ENCODE data around the gene GNPNAT1.

The GNPNAT1 gene

GRCh38 chr14:52793061-52793460 lies 1.7 kb upstream of the GNPNAT1 start:
- DNase-seq (ENCODE audit: low read depth), result no peak
- in situ Hi-C loops (cut with HindIII; ENCODE audit: low sequenced_read_pairs), result no loop called here
- H3K4me3 ChIP-seq (ENCODE audit: low read depth, low read length), result no peak overlapping the region
- TF ChIP-seq CTCF (IDR thresholded peaks at IDR 0.05; ENCODE audit: low read depth, low read length, missing control alignments), result no peak

- peak overlapping the region; percentile 75 for H3K4me3 ChIP-seq (ENCODE audit: low read depth, low read length)
- TF ChIP-seq CTCF (IDR thresholded peaks at IDR 0.05; ENCODE audit: low read depth, low read length, missing control alignments), result no peak
- no peak for DNase-seq (ENCODE audit: low read depth)
- in situ Hi-C loops (cut with HindIII; ENCODE audit: low sequenced_read_pairs), result no loop called here
Measured at GRCh38 chr14:52792097-52792415, 649 bp upstream of the GNPNAT1 start.

DNA sequence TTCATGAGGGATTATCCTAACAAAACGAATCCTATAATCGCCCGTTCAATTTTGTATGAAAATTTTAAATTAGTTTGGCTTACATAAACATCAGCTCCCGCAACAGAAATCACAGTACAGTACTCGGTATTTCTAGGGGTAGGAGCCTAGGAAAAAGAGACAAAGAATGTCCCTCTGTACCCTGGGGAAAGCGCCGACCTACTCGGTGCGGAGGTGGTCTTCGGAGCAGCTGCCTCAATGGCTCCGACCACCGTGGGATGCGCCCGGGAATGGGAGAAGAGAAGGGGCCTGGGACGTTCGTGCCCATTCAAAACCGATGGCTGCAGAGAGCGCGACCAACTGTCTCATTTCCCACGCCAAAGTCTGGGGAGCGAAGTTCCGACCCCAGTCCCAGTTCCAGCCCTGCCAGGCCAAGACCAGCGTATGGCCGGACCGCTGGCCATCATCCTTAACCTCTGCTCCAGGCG lies 618 bp downstream of the GNPNAT1 start:
- no peak for DNase-seq (ENCODE audit: low read depth)
- H3K4me3 ChIP-seq (ENCODE audit: low read depth, low read length), result peak overlapping the region; percentile 75
- in situ Hi-C loops (cut with HindIII; ENCODE audit: low sequenced_read_pairs), result no loop called here
- TF ChIP-seq CTCF (IDR thresholded peaks at IDR 0.05; ENCODE audit: low read depth, low read length, missing control alignments), result no peak

GRCh38 chr14:52790011-52790755 lies 1.2 kb downstream of the GNPNAT1 start:
- peak overlapping the region; percentile 75 for H3K4me3 ChIP-seq (ENCODE audit: low read depth, low read length)
- DNase-seq (ENCODE audit: low read depth), result no peak
- TF ChIP-seq CTCF (IDR thresholded peaks at IDR 0.05; ENCODE audit: low read depth, low read length, missing control alignments), result no peak
- in situ Hi-C loops (cut with HindIII; ENCODE audit: low sequenced_read_pairs), result no loop called here

- in situ Hi-C loops (cut with HindIII; ENCODE audit: low sequenced_read_pairs), result no loop called here
- no peak for TF ChIP-seq CTCF (IDR thresholded peaks at IDR 0.05; ENCODE audit: low read depth, low read length, missing control alignments)
- no peak overlapping the region for H3K4me3 ChIP-seq (ENCODE audit: low read depth, low read length)
Measured at GRCh38 chr14:52789118-52789517, 2.3 kb downstream of the GNPNAT1 start.

GRCh38 chr14:52786887-52787286 lies 4.5 kb downstream of the GNPNAT1 start:
- no peak overlapping the region for H3K4me3 ChIP-seq (ENCODE audit: low read depth, low read length)
- TF ChIP-seq CTCF (IDR thresholded peaks at IDR 0.05; ENCODE audit: low read depth, low read length, missing control alignments), result no peak
- DNase-seq (ENCODE audit: low read depth), result no peak
- in situ Hi-C loops (cut with HindIII; ENCODE audit: low sequenced_read_pairs), result no loop called here

More at GRCh38 chr14:52789118-52789517, 2.3 kb downstream of the GNPNAT1 start:
- DNase-seq (ENCODE audit: low read depth), result no peak

All from astrocyte of the cerebellum (primary cell).